Activated CD4-positive, alpha-beta T cell treated with anti-CD3 and anti-CD28 coated beads for 24 hours (primary cell): ENCODE results near the gene RAB20.

Source experiments
- DNase-seq, 2 donors: peaks; one replicate each; pipeline ENCODE4 v3.0.0-alpha.2; 2020; ENCODE audit warnings: low read depth in 2 of 2

Gene RAB20

DNA sequence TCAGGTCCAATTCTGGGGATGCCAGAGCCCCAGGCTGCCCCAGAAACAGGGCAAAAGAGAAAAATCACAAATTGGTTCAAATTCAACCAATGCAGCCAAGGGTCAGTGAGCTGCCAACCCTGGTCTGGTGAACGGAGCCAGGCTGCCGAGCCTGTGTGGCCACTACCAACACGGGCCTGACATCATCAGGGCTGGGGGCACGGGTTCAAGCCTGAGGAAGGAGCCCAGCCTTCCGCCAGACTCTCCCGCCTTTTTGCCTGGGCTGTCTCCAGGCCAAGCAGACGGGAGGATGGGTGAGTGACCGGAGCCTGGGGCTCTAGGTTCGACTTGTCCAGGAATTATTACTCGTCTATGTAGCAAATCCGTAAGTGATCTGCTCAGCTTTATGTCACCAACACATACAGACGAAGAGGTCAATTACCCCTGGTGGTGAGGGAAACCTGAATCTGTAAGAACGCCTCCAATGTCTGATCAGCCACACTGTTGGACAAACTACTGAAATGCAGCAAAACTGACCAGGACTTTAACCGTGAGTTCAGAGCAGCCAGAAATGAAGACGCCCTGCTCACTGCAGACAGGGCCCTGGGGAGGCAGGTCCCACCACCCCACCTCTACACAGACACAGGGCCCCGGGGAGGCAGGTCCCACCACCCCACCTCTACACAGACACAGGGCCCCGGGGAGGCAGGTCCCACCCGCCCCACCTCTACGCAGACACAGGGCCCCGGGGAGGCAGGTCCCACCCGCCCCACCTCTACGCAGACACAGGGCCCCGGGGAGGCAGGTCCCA is 31.8 kb downstream of the RAB20 start:
- DNase-seq: no peak

DNA sequence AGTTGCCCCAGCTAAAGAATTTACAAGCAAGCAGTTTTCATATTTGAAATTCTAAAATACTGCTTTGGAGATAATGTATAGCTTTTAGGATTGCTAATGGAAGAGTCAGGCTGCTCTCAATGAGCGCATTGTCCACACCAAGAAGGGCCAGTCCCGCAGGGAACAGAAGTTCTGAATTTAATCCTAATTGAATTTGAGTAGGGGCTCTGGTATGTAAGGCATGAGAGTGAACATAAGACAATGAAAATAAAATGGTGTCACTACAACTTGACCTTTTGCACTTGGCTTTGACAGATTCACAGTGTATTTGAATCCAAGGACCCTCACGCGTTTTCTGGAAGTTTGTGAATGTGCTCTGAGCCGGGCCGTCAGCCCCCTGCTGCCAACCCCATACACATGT is 32.6 kb downstream of the RAB20 start:
- DNase-seq: no peak

DNA sequence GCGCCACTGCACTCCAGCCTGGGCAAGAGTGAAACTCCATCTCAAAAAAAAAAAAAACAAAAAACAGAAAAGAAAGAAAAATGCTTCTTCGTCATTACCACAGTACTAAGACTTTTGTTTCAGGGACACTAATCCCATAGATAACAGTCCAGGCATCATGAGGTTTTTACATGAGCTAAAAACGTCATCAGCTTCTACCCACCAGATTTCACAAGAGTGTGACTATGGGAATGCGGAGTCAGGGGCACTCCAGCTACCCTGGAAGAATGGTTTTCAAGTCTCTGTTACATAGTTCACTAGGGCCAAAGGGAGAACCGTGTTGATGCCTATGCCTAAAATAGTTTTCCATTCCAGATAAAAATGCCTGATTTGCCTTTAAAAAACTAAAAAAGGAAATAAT is 33.2 kb downstream of the RAB20 start:
- no peak for DNase-seq

DNA sequence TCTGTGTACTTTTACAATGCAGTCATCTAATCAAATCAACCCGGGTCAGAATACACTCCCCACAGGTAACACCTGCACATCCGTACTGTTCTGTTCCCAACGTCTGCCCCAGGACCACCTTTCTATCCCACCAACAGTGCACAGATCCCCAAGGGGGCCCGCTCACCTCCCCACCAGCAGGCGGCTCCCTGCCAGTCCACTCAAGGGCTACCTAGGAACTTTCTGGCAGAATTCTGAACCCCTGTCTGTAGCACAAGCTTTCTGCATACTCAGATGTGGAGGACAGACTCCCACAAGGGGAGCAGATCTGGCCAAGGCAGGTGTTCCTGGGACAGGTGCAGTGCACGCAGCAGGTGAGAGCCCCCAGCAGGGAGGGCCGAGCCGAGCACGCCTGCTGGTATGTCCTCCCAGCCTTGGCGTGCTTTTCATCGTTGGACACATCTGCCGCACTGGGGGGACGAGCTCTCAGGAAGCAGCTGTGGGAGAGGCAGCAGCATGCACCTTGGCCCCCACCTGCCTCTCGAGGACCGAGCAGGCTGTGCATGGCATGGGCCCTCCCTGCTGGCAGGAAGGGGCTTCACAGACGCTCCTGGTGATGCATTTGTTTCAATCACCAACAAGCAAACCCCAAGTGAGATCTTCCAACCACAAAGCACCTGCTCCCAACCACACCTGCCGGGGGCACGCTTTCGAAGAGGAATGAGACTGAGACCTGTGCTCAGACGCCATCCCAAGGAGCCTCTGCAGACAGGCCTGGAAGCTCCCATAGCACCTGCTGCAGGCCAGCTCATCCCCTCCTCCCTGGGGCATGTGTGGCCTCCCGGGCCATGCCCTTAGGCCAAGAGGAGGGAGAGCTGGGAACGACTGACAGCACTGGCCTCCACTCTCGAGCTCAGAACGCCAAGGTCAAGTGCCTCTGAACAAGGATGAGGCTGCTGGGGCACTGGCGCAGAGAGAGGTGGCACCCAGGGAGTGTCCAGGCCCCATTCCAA is 35.9 kb downstream of the RAB20 start:
- DNase-seq: no peak

DNA sequence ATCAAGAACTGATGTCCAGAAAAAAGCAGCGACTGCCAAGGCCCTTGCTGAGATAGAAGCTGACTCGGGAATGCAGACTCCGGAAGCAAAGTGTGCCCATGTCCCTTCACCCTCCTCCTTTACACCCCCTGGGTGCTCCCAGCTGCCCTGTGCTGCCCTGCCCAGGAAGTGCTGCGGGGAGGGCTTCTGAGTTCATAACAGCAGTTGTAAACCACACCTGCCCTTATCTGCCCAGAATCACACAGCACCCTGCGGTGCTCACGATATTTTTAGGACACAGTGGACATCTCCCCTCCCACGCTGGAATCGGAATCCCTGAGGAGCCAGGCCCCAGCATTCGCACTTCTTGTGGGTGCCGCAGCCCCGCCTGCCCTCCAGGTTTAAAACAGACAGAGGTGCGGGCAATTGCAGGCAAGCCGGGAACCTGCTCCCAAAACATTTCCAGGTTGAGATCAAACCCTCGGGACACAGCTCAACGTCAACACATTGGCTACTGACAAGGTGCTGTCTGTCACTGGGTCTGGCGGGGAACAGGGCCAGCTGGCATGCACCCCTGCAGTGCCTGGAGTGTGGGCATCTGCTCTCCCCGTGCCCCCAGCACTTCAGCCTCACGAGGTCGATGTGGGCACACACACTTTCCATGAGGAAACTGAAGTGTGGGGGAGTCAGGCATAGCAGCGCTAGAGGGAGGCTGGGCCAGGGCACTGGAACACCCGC is 36.8 kb downstream of the RAB20 start:
- no peak for DNase-seq

DNA sequence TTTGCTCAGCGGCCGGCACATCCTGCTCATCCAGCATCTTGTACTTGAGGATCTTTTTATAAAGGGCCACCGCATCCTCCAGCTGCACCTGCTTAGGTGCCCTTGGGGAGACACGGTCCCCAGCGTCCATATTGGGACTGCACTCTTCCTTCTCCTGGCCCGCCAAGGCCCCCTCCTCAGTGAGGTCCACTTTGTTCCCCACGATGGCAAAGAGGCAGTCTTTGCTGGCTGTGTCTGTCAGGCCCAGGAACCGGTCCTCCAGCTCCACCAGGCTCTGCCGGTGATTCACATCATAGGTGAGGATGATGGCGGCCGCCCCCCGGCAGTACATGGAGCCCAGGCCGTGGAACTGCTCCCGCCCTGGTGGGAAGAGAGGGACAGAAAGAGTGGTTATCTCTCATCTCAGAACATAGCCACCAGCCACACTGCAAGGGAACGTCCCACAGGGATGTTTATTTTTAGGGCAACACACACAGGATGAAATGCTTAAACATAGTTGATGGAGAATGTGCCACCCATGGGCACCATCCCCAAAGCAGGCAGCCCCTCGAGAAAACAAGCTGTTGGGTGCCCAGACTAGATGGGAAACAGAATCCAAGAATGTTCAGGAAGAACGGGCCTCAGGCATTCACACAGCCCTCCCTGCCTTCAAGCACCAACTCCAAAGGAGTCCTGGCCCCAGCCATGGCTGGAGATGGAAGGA is 37.5 kb downstream of the RAB20 start:
- DNase-seq: no peak

DNA sequence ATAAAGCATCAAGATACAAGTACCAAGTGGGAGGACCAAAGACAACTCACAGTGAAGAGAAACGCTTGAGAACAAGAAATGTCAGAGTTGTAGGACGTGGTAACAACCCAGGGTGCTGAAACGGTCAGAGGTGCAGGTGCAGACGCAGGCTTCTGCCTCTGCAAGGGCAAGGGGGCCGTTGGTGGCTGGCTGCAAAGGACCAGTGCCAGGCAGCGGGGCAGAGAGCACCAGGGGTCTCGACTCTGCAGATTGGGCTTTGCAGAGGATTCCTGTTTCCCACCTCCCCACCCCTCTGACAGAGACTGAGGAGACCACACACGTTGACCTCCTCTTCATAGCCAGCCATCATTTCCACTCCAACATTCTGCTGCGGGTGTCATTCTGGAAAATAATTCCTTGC is 38.3 kb downstream of the RAB20 start:
- no peak for DNase-seq

DNA sequence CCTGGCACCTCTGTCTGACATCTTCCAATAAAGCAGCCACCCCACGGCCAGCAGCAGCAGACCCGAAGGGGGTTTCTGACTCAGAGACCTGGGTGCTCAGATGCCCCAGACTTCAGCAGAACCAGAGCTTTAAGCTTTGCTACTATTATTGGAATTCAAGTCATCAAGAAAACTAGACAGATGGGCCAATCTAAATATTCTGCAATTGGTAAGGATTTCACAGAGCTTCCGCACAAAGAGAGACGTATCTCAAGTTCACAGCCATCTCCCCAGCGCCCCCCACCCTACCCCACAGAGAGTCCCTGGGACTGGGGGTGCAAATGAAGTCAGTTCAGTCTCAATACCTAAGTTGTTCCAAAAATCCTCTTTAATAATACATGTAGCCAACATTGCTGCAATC is 38.8 kb downstream of the RAB20 start:
- DNase-seq: no peak

DNA sequence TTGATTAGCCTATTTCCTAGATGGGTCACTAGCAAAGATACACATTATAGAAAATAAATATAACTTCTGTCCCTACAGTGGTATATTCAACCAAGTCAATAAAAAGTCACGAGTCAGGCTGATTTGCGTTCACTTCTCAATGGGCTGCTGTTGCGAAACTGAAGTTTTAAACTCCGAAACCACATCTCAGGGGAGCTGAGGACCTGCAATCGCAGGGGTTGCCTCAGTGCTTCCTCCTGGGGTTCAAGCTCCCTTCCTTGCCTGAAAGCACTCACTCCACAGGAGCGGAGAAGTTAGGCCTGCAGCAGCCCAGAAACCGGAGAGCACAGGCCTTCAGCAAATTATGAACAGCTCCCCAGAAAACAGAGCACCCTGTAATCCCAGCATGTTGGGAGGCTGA is 39.6 kb downstream of the RAB20 start:
- DNase-seq: no peak

DNA sequence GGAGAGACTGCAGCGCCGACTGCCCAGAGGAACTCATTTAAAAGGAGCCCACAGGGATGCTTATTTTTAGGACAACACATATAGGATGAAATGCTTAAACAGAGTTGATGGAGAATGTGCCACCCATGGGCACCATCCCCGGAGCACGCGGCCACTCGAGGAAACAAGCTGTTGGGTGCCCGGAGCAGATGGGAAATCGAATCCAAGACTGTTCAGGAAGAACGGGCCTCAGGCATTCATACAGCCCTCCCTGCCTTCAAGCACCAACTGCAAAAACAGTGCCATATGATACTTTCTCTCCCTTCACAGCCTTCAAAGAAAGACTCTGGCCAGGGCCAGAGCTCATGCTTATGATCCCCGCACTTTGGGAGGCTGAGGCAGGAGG is 40.2 kb downstream of the RAB20 start:
- DNase-seq: no peak

DNA sequence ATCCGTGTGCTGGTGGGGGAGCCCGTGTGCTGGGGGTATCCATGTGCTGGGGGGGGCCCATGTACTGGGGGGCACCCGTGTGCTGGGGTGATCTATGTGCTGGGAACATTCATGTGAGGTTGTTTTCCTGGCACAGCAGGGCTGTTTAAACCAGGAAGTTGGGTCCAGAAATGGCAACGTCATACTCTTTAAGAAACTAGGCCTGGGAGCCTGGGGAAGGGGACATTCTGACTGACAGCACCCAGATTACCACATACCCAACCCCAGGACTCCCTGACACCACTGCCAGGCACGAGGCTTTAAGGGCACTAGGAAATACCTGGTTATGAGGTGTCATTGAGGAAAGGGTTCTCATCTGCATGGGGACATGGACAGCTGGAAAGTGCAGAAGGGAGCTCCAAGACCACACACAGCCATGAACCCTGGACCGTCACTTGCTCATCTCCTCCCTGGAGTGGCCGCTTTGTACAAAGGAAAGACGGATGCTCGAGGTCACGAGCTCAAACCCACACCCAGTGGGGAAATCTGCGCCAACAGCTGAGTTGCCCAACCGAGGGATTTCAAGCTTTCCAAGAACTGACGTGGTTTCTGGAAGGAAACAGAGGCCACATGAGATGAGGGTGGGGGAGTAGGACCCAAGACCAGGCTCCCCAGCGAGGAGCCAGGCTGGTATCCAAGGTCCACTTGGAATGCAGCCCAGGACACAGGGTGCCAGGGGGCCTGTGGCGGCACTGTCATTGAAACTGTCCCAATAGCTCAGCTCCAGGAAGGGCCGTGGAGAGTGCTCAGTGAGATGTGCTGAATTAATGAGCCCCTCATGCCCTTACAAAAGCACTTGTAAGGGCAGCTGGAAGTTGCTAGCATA is 40.9 kb downstream of the RAB20 start:
- DNase-seq: no peak

DNA sequence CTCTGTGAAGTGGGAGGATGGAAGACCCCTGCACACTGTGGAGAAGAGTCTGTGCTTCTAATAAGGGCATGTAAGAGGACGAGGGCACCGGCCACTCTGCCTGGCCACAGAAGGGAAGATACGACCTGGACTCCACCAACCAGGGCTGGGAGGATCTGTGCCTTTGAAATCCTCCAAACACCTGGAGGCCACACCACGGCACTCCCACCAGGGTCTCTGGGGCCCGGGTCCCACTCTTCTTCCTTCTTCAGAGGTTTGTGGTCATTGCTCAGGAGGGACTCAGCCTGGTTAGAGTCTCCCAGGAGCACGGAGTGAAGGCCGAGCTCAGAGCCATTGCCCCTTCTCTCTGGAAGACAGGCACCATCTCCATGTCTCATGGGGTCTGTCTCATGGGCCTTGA is 42.0 kb downstream of the RAB20 start:
- DNase-seq: no peak

DNA sequence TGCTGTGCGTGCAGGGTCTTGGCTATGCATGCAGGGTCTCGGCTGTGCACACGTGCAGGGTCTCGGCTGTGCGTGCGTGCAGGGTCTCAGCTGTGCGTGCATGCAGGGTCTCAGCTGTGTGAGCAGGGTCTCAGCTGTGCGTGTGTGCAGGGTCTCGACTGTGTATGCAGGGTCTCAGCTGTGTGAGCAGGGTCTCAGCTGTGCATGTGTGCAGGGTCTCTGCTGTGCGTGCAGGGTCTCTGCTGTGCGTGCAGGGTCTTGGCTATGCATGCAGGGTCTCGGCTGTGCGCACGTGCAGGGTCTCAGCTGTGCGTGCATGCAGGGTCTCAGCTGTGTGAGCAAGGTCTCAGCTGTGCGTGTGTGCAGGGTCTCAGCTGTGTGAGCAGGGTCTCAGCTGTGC is 42.5 kb downstream of the RAB20 start:
- DNase-seq: no peak

DNA sequence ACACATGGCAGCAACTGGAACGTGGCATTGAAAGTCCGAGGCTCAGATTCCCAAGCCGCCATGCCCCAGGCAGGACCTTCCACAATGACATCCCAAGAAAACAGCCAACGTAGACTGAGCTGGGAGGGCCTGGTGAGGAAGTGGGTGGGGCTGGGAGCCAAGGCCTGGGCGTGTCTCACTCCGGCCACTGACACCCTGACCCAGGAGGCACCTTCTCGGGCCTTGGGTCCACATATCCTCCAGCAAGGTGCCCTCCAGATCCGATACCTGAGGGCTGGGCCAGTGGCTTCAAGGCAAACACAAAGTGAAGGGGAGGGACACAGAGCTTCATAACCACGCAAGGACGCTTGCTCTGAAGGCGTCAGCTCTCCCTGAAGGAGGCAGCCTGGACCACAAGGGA is 43.0 kb downstream of the RAB20 start:
- no peak for DNase-seq

DNA sequence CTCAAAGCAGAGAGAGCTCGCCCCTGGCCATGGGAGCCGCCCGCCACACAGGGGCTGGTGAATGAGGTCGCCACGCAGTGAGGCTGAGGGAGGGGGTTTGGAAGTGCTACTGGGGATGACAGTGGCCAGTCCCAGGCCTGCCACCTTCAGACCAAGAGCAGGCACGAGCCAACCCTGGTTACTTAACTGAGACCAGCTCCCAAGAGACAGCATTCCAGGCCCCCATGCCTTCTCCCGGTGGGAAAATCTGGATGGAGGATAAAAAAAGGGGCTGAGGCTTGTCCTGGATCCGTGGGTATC is 43.3 kb downstream of the RAB20 start:
- DNase-seq: no peak

DNA sequence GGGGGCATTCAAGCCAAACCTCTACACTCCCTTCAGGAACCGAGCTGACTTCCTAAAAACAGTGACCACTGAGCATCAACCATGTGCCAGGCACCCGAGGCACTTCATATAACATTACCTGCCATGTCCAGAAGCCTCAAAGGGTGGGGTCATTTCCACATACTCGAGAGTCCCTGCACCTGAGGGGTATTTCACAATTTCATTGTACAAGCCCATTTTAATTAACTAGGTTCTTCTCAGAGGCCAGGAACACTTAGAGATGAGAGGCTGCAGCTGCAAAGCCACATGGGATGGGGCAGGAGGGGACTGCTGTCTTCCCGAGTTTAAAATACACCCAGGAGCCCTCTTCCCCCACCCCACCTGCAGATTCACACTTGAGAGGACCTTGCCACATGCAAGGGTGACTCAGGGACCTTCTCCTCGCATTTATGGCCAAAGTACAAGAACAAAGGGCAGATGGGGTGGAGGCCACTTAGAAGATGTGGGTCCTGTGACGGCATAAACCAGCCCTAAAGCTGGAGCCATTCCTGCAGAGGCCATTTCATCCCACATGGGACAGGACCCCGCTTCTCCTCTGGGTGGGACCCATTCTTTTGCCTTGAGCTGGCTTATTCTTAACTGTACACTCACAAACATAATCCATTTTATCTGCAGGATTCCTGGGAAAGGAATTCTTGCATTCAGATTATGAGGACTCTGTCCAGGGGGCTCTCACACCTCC is 43.9 kb downstream of the RAB20 start:
- DNase-seq: no peak

DNA sequence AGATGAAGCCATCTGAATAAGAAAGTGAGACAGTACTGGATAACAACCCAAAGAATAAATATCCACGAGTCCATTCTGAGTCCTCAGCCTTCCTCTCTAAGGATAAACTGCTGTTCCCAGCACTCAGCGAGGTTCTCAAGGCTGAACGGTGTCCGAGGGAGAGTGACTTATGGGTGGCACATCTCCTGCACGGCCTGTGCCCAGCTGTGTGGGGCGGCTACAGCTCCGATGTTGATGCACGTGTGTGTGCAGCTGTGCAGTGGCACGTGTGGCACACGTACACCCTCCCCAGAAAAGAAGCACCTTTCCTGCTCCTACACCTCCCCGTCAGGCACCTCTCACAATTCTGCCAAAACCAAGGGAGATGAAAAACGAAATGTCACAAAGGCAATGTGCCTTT is 45.0 kb downstream of the RAB20 start:
- no peak for DNase-seq

DNA sequence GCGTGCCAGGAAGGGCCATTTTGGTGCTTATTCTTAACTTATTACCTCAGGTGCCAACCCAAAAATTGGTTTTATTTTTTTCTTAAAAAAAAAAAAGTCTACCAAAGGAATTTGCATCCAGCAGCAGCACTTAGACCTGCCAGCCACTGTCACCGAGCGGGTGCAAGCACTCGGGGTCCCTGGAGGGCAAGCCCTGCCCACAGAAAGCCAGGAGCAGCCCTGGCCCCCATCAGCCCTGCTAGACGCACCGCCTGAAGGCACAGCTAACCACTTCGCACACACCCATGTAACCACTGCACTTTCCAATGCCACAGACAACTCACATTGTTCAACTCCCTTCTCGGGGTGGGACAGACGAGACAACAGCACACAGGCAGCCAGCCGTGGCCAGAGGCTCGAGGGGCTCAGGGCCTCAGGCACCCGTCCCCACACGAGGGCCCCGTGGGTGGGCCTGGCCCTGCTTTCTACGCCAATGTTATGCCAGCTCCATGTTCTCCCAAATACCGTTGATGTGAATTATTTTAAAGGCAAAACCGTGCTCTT is 49.3 kb downstream of the RAB20 start:
- no peak for DNase-seq

DNA sequence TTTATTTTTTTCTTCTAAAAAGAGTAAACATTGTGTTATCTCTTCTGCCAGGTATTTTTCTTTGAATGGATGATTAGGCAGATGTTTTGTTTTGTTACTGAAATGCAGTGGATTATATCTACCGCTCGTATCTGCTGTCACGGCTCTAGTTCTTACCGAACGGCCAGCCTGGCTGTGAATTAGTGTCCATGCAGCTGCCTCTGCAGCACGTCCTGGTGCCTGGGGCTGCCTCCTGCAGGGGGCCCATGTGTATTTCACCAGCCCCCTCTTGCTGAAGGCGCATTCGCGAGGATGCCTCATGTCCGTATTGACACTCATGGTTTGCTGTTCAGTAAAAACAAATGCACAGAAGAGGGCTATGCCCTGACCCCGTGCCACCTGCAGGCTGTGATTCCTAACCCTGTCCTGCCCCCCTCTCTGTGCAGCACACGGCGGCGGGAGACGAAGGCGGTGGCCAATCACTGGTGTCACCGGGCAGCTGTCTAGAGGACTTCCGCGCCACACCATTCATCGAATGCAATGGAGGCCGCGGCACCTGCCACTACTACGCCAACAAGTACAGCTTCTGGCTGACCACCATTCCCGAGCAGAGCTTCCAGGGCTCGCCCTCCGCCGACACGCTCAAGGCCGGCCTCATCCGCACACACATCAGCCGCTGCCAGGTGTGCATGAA is 49.9 kb downstream of the RAB20 start:
- DNase-seq: no peak
